Central memory CD4-positive, alpha-beta T cell (primary cell): Measurements from ENCODE around the gene MGMT.

ENCODE experiments used
- DNase-seq: peaks from one replicate; pipeline ENCODE4 v3.0.0; 2022

Gene MGMT

GRCh38 chr10:129602938-129603535, 136.0 kb downstream of the MGMT start:
- DNase-seq: no peak

- no peak for DNase-seq
Observed at GRCh38 chr10:129604333-129605032, 137.4 kb downstream of the MGMT start.

GRCh38 chr10:129605266-129605985, 138.4 kb downstream of the MGMT start:
- DNase-seq: no peak

- no peak for DNase-seq
Observed at GRCh38 chr10:129605986-129606518, 139.0 kb downstream of the MGMT start.

GRCh38 chr10:129607607-129608109, 140.6 kb downstream of the MGMT start:
- DNase-seq: no peak

- DNase-seq: no peak
Observed at GRCh38 chr10:129608653-129609052, 141.6 kb downstream of the MGMT start.

- no peak for DNase-seq
Observed at GRCh38 chr10:129609551-129609950, 142.5 kb downstream of the MGMT start.

- DNase-seq: no peak
Observed at GRCh38 chr10:129612481-129613109, 145.6 kb downstream of the MGMT start.

GRCh38 chr10:129613377-129613980, 146.4 kb downstream of the MGMT start:
- no peak for DNase-seq

GRCh38 chr10:129614341-129614740, 147.3 kb downstream of the MGMT start:
- DNase-seq: no peak

- no peak for DNase-seq
Observed at GRCh38 chr10:129615381-129615780, 148.3 kb downstream of the MGMT start.

GRCh38 chr10:129615921-129616525, 149.0 kb downstream of the MGMT start:
- DNase-seq: no peak

- DNase-seq: no peak
Observed at GRCh38 chr10:129617768-129618167, 150.7 kb downstream of the MGMT start.

- no peak for DNase-seq
Observed at GRCh38 chr10:129621062-129621461, 154.0 kb downstream of the MGMT start.

- no peak for DNase-seq
Observed at GRCh38 chr10:129621693-129622092, 154.7 kb downstream of the MGMT start.

GRCh38 chr10:129622291-129622690, 155.2 kb downstream of the MGMT start:
- DNase-seq: no peak

- DNase-seq: no peak
Observed at GRCh38 chr10:129622736-129623135, 155.7 kb downstream of the MGMT start.

GRCh38 chr10:129624526-129624925, 157.5 kb downstream of the MGMT start:
- no peak for DNase-seq

GRCh38 chr10:129626309-129626708, 159.3 kb downstream of the MGMT start:
- no peak for DNase-seq

GRCh38 chr10:129626796-129627435, 159.9 kb downstream of the MGMT start:
- DNase-seq: no peak

- DNase-seq: no peak
Observed at GRCh38 chr10:129627442-129627841, 160.4 kb downstream of the MGMT start.

GRCh38 chr10:129628823-129629222, 161.8 kb downstream of the MGMT start:
- DNase-seq: no peak
